Hematopoietic multipotent progenitor cell treated with erythropoietin and hydrocortisone succinate and interleukin-3 and kit ligand, for 6 days (in vitro differentiated cells): Measurements from ENCODE around the gene MCM8.
A peak's percentile ranks its signal among the peaks of the same experiment; 100 is the strongest.
"Not testable (repeated sequence)": the region's sequence is repeated elsewhere in the genome, so short reads cannot be mapped to it uniquely, and the experiment has no call there.

Experiments
- DNase-seq: peaks from one replicate; pipeline ENCODE4 v3.0.0-alpha.2; 2015

Gene MCM8

DNA sequence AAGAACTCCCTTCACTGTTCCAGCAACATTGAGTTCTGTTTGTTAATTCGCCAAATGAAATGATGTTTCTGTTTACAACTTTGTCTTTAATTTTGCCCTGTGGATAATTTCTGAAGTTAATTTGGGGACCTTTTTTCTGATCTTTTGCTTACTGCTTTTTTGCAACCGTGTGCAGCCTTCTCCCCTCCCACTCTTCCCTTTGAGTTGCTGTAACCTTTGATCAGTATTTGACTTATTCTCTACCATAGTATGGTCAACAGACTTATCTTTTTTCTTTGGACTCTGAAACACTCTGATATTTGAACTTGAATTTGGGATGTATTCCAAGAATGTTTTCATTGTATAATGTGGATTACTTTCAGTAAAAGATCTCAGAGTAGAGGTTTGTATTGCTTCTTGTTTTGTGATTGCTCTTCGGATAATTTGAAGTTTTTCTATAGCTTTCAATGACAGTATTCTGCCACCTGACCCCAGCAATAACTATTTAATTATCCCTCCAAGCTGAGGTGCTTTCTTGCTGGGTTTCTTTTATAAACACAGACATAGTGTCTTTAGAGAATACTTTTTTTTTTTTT lies 57.2 kb downstream of the MCM8 start:
- no peak for DNase-seq

DNA sequence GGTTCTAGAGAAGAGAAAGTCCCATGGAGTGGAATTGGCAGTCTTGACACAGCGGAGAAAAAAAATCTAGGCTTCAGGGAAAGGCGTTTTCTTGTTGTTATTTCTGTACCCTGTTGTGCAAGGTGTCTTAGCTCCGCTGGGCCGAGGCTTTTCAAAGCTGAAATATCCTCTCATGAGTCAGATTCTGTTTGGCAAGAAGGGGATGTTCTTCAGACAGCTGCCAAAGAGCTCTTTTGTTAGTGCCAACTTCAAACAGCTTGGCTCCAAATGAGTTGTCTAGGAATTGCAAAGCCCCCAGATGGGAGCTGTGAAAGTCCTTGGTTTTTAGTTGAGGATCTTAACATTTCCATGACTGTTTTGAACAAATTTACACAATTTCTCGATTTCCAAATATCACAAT lies 57.8 kb downstream of the MCM8 start:
- peak; percentile 54 for DNase-seq

DNA sequence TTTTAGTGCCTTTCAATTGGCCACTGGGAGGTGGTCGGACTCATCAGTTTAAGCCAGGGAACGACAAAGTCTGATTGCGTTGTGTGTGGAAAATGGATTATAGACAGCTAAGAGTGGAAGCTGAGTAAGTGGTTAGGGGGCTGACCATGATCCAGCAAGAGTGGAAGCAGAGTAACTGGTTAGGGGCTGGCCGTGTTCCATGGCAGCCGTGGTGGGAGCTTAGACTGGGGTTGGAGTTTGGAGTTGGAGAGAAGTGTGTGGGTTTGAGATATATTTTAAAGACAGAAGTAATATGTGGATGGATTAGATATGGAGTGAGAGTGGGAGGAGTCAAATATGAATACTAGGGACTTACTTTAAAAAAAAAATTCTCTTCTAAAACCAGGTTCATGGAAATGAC lies 61.7 kb downstream of the MCM8 start:
- peak; percentile 78 for DNase-seq

DNA sequence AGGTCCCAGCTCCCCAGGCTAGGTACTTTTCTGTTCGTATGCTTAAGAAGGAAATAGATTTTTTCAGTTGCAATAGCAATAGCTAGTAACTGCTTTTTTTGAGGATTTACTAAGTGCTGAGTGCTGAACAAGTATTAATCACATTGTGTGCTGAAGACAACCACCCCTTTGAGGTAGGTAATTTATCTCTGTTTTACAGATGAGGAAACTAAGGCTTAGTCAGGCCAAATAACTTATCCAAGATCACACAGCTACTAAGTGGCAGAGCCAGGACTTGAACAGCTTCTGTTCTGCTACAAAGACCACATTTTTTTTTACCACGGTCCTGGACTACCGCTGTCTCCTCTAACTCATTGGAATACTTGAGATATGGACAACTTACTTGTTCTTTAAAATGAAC lies 63.6 kb downstream of the MCM8 start:
- peak; percentile 75 for DNase-seq

GRCh38 chr20:6014957-6015356 lies 64.5 kb downstream of the MCM8 start:
- DNase-seq: no peak

DNA sequence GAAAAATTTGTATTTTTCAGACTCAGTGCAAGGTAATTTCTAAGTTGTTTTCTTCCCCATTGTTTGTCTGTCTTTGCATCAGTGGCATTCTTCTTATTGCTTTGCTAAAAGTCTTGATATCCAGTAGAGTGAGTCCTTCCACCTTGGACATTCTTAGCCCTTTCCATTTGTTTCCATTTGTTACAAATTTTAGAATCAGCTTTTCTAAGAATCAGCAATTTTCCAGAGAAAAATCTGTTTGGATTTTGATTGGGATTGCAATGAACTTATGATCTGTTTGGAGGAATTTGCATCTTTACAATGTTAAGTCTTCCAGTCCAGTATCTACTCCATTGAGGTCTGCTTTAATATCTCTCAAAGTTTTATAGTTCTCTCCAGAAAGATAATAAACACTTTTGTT lies 67.0 kb downstream of the MCM8 start:
- no peak for DNase-seq

DNA sequence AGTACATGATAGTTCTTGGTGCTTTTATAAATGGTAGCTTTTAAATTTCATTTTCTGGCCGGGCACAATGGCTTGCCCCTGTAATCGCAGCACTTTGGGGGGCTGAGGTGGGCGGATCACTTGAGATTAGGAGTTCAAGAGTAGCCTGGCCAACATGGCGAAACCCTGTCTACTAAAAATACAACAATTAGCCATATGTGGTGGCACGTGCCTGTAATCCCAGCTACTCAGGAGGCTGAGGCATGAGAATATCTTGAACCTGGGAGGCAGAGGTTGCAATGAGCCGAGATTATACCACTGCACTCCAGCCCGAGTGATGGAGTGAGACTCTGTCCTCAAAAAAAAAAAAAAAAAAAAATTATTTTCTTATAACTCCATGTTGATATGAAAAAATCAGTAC lies 67.4 kb downstream of the MCM8 start:
- no peak for DNase-seq

- peak; percentile 27 for DNase-seq
Measured at GRCh38 chr20:6024768-6025167, 74.3 kb downstream of the MCM8 start.

- DNase-seq: peak; percentile 27
Measured at GRCh38 chr20:6026051-6026450, 75.6 kb downstream of the MCM8 start.

GRCh38 chr20:6028818-6029217 lies 78.4 kb downstream of the MCM8 start:
- DNase-seq: peak; percentile 43

DNA sequence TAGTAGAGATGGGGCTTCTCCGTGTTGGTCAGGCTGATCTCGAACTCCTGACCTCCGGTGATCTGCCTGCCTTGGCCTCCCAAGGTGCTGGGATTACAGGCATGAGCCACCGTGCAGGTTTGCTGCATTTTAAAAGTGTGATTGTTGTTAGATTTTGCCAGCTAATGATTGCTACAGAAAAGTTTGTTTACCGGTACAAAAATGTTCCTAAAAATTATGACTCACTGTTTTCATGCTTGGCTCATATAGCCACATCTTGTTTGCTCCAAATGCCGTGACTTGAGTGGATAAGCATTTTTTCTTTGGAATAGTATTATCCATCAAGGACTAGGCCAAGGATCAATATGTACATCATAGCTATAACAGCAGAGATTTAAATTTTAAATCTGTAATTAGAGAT lies 79.1 kb downstream of the MCM8 start:
- DNase-seq: no peak

GRCh38 chr20:6030453-6031080 lies 80.1 kb downstream of the MCM8 start:
- DNase-seq: no peak

GRCh38 chr20:6032907-6033306 lies 82.5 kb downstream of the MCM8 start:
- not testable (repeated sequence) for DNase-seq

- no peak for DNase-seq
Measured at GRCh38 chr20:6034134-6034969, 83.9 kb downstream of the MCM8 start.

- DNase-seq: no peak
Measured at GRCh38 chr20:6036213-6036612, 85.8 kb downstream of the MCM8 start.

GRCh38 chr20:6037082-6037481 lies 86.6 kb downstream of the MCM8 start:
- no peak for DNase-seq

GRCh38 chr20:6038256-6038655 lies 87.8 kb downstream of the MCM8 start:
- DNase-seq: no peak

DNA sequence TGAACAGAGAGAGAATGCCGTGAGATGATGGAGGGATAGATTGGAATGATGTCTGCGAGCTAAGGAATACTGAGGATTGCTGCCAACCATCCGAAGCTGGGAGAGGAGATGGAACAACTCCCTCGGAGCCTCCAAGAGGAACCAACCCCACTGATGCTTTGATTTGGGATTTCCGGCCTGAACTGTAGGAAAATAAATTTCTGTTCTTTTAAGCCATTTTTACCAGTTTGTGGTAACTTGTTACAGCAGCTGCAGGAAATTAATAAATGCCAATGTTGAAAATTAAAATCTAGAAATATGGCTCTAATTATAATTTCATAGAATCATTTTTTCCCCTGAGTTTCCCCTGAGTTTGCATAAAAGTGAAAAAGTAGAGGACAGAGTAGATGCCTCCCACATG lies 89.3 kb downstream of the MCM8 start:
- no peak for DNase-seq

DNA sequence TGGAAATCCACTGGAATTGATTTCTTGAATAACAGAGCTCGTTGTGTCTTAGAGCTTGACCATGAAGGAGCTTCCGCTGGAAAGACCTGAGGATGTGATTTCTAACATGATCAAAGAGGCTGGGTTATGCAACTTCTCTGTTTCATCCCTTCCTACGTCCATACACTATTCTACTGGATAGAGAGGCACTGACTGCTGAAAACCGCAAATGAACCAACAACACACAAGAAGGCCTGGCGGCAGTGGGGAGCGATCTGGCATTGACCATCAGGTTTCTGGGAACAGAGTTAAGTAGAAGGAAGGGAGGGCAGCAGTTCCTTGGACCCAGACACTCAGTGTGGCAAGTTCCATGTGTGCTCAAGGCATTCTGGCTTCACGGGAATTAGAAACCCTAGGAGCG lies 90.1 kb downstream of the MCM8 start:
- no peak for DNase-seq

DNA sequence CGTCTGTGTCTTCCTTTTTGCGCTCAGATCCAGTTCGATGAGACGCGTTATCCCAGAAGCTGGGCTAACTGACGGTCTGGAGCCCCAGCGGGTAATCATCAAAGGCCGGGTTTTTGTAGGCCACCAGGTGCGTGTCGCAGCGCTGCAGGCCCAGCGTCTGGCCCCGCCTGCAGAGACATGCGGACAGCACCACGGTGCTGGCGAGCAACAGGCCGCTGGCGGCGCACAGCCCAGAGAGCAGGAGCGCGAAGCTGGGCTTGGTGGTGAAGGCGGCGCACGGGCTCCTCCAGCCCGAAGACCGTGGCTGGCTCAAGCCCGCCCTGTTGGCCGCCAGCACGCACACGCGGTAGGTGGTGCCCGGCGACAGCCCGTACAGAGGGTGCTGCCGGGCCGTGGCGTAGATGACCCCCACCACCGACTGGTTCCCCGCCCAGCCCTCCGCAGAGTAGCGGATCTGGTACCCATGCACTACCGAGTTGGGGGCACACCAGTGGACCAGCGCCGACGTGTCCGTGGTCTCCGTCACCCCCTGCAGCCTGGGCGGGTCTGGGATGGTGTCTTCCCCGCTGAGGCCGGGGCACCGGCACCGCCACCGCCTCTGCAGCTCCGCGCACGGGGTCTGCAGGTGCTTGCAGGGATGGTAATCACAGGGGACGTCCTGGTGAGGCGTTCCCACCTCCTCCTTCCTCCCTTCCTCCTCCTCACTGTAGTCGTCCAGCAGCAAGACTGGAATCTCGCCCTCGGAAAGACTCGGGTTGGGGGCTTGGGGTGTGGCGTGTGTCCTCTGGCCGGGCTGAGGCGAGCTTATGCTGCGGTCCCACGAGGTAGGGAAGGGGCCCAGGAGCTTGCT lies 90.7 kb downstream of the MCM8 start:
- DNase-seq: no peak

- DNase-seq: no peak
Measured at GRCh38 chr20:6041808-6042265, 91.4 kb downstream of the MCM8 start.

DNA sequence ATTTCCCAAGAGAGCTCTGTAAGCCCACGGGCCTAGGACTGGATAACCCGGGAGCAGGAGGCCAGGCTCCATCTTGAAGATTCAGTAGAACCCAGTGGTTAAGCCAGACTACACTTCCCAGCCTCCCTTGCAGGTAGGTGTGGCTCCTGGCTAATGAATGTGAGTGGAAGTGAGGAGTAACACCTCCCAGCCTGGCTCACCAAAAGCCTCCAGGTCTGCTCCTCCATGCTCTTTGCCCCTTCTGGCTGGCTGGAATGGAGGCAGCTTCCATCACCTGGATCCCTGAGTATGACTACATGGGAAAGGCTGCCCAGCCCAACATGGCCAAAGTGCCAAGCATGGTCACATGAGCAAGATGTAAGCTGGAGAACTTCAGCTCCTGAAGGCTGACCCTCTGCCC lies 93.7 kb downstream of the MCM8 start:
- DNase-seq: no peak

DNA sequence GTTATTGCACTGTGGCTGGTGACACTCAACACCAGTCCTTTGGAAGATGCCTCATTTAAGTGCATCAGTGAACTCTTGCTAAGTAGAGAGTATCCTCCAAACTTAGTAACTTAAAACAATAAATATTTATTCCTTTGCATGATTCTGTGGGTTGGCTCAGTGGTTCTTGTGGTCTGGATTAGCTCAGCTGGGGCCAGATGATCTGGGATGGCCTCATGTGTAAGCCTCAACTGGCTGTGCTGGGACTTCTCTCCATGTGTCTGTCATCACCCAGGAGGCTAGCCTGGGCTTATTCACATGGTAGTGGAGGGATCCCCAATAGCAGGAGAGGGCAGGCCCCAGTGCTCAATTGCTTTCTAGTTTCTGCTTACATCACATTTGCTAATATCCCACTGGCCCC lies 95.1 kb downstream of the MCM8 start:
- DNase-seq: no peak
